Ascending aorta (tissue), 2 donors: ENCODE results near the gene VMO1. TPM values are rescaled to one million over a fixed set of nuclear protein-coding genes. Genes with fewer than 3 reads are reported as not detected.

ENCODE experiments used
- DNase-seq, 2 donors: peaks; one replicate each; pipeline ENCODE4 v3.0.0-alpha.2; 2019; ENCODE audit warnings: low spot score in 2 of 2
- H3K27ac ChIP-seq, 2 donors: fragments of 200-600 bp; sonication (generic); one replicate each; pipeline ENCODE4 v1.5.1; 2016 to 2017; ENCODE audit warnings: mild to moderate bottlenecking in 1 of 2
- H3K27me3 ChIP-seq: fragments of 200-600 bp; sonication (generic); one replicate; pipeline ENCODE4 v1.5.1; 2017
- H3K36me3 ChIP-seq, 2 donors: fragments of 200-600 bp; sonication (generic); one replicate each; pipeline ENCODE4 v1.5.1; 2016
- H3K4me1 ChIP-seq, 2 donors: fragments of 200-600 bp; sonication (generic); one replicate each; pipeline ENCODE4 v1.5.1; 2016 to 2017; ENCODE audit warnings: mild to moderate bottlenecking in 1 of 2
- H3K4me3 ChIP-seq, 2 donors: fragments of 200-600 bp; sonication (generic); one replicate each; pipeline ENCODE4 v1.5.1; 2016 to 2017; ENCODE audit warnings: mild to moderate bottlenecking in 1 of 2
- H3K9me3 ChIP-seq, 2 donors: fragments of 200-600 bp; sonication (generic); one replicate each; pipeline ENCODE4 v1.5.1; 2016
- intact Hi-C: fragments of 100-400 bp; cut with DNase I; formaldehyde crosslinking; loops from one replicate; pipeline ENCODE4 v1.15.1; 2023
- total RNA-seq: library from RNA; depleted of rRNA; stranded (reverse); fragments of >200 nt; gene quantifications from one replicate; pipeline ENCODE4 v1.1.0, GENCODE V29; 2016
- TF ChIP-seq, protein P1 (sequence below), 3 experiments: fragments of 200-600 bp in 2 of 3; fragments of 450-650 bp in 1 of 3; sonication (generic) in 2 of 3; IDR thresholded peaks; one replicate each; pipeline ENCODE4 v1.5.1; 2016 to 2019; ENCODE audit warnings: antibody characterized with exemption in 3 of 3, mild to moderate bottlenecking in 1 of 3, moderate library complexity in 1 of 3

The VMO1 gene
- total RNA-seq, 1 donor from 2014 or later, result not detected

DNA sequence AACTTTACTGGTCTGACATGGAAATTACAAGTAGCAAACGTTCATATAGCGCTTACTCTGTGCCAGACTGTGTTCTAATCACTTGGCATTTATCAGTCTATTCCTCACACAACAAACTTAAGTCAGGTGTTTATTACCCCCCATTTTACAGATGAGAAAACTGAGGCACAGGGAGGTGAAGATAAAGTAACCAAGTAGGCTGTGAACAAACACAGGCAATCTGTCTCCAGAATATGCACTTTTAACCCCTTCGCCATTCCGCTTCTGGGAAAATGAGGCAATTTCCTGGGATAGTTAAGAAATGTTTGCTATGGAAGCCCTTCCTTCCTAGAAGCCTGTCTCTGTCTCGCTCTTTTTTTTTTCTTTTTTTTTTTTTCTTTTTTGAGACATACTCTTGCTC, 34.2 kb downstream of the VMO1 start:
- TF ChIP-seq, protein P1, sequence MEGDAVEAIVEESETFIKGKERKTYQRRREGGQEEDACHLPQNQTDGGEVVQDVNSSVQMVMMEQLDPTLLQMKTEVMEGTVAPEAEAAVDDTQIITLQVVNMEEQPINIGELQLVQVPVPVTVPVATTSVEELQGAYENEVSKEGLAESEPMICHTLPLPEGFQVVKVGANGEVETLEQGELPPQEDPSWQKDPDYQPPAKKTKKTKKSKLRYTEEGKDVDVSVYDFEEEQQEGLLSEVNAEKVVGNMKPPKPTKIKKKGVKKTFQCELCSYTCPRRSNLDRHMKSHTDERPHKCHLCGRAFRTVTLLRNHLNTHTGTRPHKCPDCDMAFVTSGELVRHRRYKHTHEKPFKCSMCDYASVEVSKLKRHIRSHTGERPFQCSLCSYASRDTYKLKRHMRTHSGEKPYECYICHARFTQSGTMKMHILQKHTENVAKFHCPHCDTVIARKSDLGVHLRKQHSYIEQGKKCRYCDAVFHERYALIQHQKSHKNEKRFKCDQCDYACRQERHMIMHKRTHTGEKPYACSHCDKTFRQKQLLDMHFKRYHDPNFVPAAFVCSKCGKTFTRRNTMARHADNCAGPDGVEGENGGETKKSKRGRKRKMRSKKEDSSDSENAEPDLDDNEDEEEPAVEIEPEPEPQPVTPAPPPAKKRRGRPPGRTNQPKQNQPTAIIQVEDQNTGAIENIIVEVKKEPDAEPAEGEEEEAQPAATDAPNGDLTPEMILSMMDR (IDR thresholded peaks at IDR 0.05), result no peak
- no peak overlapping the region for H3K27ac ChIP-seq
- no peaks in the 10 kb centered on the region for H3K27me3 ChIP-seq
- no peak overlapping the region for H3K4me3 ChIP-seq
- H3K36me3 ChIP-seq, result no peaks in the 10 kb centered on the region
- intact Hi-C loops, result no loop called here
- no peaks in the 10 kb centered on the region for H3K4me1 ChIP-seq
- no peaks in the 10 kb centered on the region for H3K9me3 ChIP-seq
- DNase-seq, result no peak

DNA sequence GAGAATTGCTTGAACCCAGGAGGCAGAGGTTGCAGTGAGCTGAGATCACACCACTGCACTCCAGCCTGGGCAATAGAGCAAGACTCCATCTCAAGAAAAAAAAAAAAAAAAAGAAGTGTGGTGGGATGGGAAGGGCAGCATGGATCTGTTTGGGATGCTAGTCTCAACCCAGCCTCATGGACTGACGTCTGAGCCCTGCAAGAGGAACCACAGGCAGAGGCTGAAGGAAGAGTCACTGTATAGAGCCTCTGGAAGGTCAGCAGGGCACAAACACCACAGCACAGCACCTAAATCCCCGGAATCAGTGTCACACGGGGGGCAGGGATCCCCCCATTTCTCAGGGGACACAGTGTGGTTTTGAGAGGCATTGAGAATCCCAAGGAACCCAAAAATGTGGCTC, 35.6 kb downstream of the VMO1 start:
- TF ChIP-seq, protein P1 (IDR thresholded peaks at IDR 0.05), result no peak
- H3K36me3 ChIP-seq, result no peaks in the 10 kb centered on the region
- no peaks in the 10 kb centered on the region for H3K4me1 ChIP-seq
- peaks cover 7% of the 10 kb centered on the region for H3K27me3 ChIP-seq
- no peak overlapping the region for H3K4me3 ChIP-seq
- no peaks in the 10 kb centered on the region for H3K9me3 ChIP-seq
- intact Hi-C loops, result no loop called here
- DNase-seq, result no peak
- no peak overlapping the region for H3K27ac ChIP-seq

DNA sequence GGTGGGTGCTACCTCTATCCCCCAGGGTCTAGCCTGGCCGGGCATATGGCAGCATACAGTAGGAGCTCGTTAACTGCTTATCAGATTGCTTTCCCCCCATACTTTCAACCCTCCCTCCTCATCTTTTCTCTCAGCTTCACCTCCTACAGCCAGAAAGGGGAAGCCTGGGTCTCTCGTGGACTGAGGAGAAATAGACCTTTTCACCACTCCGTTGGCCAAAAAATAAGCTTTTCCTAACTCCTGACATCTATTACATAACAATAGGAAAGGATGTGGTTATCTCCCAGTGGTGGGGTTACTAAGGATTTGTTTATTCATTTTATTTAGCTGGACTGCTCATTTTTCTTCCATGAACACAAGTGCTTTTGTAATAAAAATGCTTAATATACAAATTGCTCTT, 37.5 kb downstream of the VMO1 start:
- Histone ChIP-seq H3K27me3 (peaks cover 13% of the 10 kb centered on the region), H3K27ac (no peak overlapping the region)

DNA sequence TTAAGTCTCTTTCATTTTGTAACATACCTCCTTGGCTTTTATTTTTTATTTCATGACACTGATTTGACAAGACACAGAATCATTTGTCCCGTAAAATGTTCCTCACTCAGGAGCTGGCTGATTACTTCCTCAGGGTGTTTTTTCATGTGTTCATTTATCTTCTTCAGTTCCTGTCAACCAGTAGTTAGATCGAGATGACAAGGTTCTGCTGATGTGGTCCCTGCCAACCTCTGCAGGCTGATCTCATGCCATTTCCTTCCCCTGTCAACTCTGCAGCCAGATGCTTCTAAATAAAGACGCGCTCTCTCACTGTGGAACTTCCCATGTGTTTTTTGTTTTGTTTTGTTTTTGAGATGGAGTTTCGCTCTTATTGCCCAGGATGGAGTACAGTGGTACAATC, 38.3 kb downstream of the VMO1 start:
- Histone ChIP-seq H3K4me3 (no peak overlapping the region), H3K9me3 (no peaks in the 10 kb centered on the region), H3K27me3 (peaks cover 13% of the 10 kb centered on the region), H3K27ac (no peak overlapping the region), H3K36me3 (no peaks in the 10 kb centered on the region), H3K4me1 (no peaks in the 10 kb centered on the region)
- intact Hi-C loops, result no loop called here
- TF ChIP-seq, protein P1 (IDR thresholded peaks at IDR 0.05), result no peak
- DNase-seq, result no peak

More for the DNA sequence above, 37.5 kb downstream of the VMO1 start:
- H3K4me1 ChIP-seq, result no peaks in the 10 kb centered on the region
- no peak overlapping the region for H3K4me3 ChIP-seq
- TF ChIP-seq, protein P1 (IDR thresholded peaks at IDR 0.05), result no peak
- H3K36me3 ChIP-seq, result no peaks in the 10 kb centered on the region
- no peaks in the 10 kb centered on the region for H3K9me3 ChIP-seq
- DNase-seq, result no peak
- intact Hi-C loops, result no loop called here

DNA sequence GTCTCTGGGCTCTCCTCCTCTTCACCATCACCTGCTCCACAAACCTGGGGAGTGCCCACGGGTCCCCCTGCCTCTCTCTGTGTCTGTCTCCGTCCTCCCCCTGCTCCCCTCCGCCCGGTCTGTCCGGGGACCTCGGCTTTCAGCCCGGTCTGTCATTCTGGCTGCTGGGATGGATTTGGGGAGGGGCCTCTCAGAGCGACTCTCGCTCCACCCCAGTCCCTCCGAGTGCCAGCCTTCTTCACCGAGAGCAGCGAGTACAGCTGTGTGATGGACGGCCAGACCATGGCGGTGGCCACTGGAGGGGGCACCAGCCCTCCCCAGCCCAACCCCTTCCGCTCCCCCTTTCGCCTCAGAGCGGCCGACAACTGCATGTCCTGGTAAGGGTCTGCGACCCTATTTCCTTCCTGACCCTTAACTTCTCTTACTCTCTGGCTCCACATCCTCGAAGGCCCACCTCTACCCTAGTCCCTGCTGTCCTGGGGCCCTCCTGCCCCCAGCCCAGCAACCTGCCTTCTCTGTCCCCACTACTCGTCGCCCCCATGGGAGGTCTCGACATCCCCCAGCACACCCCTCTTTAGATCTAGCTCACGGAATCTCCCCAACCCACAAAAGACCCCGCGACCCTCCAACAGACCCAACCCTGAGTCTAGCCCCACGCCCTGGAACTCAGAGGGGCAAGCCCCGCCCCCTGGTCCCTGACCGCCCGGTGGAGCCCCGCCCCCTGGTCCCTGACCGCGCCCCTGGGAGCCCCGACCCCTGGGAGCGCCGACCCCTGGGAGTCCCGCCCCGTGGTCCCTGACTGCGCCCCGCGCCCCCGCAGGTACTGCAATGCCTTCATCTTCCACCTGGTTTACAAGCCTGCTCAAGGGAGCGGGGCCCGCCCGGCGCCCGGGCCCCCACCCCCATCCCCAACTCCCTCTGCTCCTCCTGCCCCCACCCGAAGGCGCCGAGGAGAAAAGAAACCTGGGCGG, 40.9 kb downstream of the VMO1 start:
- TF ChIP-seq, protein P1 (IDR thresholded peaks at IDR 0.05), result no peak
- no peaks in the 10 kb centered on the region for H3K36me3 ChIP-seq
- H3K27ac ChIP-seq, result no peak overlapping the region
- no peak for DNase-seq
- no peaks in the 10 kb centered on the region for H3K9me3 ChIP-seq
- H3K4me1 ChIP-seq, result no peaks in the 10 kb centered on the region
- no peak overlapping the region for H3K4me3 ChIP-seq
- H3K27me3 ChIP-seq, result peaks cover 13% of the 10 kb centered on the region
- intact Hi-C loops, result no loop called here
